GM13977 (cell line): ENCODE results near the gene SH3YL1.

Source experiments
- DNase-seq: peaks from one replicate; pipeline ENCODE4 v3.0.0; 2012; ENCODE audit warnings: low spot score
- in situ Hi-C: fragments of 300-500 bp; cut with MboI; formaldehyde crosslinking; loops from one replicate; pipeline ENCODE4 v1.12.0; 2022; ENCODE audit warnings: low sequenced_read_pairs, low pct_unique_long_range_greater_than_20kb, mixed read lengths, inconsistent platforms; ENCODE audit not compliant: unreplicated experiment
- TF ChIP-seq, protein P1 (sequence below): IDR thresholded peaks from 2 replicates; pipeline ENCODE4 v1.5.1; 2012; ENCODE audit warnings: mild to moderate bottlenecking, control low read depth; ENCODE audit not compliant: insufficient read depth; ENCODE audit errors: extremely low read depth, missing control alignments

The SH3YL1 gene, protein sequence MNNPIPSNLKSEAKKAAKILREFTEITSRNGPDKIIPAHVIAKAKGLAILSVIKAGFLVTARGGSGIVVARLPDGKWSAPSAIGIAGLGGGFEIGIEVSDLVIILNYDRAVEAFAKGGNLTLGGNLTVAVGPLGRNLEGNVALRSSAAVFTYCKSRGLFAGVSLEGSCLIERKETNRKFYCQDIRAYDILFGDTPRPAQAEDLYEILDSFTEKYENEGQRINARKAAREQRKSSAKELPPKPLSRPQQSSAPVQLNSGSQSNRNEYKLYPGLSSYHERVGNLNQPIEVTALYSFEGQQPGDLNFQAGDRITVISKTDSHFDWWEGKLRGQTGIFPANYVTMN

DNA sequence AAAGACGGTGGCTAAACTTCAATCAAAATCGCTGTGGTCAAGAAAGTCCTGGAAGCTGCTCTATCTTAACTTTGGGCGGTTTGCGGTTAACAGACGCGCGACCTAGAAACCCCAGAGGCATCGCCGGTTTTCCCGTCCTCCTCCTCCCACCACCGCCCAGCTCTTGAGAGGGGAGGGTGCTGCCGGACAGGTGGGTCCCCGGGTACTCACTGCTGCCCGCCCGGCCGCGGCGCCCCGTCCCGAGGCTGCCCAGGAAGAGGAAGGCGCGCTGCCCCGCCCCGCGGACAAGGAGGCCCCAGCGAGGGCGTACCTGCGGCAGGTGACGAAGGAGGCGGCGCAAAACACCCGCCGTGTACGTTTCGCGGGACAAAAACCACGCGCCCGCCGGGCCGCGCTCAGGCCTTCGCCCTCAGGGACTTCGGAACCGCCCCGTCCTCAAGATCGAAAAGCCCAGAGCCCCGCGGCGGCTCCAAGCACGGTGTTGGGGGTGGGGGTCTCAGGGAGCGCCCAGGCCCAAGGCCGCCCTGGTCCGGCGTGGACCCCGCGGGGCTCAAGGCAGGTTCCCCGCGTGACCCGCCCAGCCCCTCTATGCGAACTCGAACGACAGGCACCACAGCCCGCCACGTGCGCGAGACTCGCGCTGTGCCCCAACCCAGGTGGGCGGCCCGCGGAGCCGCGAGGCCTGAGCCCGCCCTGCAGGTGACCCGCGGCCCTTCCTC is at the start of gene SH3YL1:
Gene SH3YL1 (minus strand): TSS at position 259 of the 719 bp plus-strand sequence. CDS start 48 bp downstream, at position 211.
- TF ChIP-seq, protein P1, sequence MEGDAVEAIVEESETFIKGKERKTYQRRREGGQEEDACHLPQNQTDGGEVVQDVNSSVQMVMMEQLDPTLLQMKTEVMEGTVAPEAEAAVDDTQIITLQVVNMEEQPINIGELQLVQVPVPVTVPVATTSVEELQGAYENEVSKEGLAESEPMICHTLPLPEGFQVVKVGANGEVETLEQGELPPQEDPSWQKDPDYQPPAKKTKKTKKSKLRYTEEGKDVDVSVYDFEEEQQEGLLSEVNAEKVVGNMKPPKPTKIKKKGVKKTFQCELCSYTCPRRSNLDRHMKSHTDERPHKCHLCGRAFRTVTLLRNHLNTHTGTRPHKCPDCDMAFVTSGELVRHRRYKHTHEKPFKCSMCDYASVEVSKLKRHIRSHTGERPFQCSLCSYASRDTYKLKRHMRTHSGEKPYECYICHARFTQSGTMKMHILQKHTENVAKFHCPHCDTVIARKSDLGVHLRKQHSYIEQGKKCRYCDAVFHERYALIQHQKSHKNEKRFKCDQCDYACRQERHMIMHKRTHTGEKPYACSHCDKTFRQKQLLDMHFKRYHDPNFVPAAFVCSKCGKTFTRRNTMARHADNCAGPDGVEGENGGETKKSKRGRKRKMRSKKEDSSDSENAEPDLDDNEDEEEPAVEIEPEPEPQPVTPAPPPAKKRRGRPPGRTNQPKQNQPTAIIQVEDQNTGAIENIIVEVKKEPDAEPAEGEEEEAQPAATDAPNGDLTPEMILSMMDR, result no peak
- in situ Hi-C loops, result no loop called here
- peak; percentile 68 for DNase-seq

DNA sequence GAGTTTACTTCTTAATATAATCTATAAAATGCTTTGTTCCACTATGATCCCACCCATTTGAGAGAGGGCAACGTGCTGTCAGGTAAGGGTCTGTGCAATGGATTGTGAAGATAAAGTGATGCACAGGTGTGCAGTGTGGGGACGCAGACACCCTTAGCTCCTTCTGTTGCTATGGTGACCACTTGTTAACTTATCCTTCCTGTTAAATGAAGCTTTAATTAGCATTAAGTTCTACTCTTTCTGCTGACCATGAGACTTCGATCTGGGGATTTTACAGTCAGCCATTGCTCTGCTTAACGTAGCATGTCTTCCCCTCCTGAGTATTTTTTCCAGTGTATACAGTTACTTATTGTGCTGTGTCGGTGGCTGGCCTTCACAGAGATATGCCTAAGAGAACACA is 47.2 kb upstream of the SH3YL1 start:
- DNase-seq, result no peak
- TF ChIP-seq, protein P1, result no peak
- in situ Hi-C loops, result no loop called here

DNA sequence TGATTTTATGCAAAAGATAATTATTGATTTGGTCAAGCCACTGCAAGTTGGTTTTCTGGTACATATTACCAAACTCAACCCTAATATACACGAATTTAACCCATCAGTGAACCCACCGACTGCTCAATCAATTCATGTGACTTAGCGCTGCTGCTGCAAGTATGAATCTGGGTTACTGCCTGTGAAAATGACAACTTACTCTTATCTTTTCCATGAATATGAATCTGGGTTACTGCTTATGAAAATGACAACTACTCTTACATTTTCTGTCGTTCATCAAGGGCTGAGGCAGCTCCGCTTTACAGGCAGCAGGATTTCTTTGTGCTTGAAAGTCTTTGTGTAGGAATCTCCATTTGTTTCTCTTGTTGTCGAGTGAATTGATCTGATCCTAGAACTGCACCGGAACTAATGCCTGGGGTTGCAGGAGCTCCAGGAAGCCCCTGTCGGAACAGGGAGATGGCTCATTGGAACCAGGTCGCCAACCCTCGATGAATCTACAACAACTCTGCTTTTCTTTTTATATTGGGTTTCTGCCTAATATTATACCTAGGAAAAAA is 46.2 kb upstream of the SH3YL1 start:
- TF ChIP-seq, protein P1, result no peak
- DNase-seq, result no peak
- in situ Hi-C loops, result no loop called here

DNA sequence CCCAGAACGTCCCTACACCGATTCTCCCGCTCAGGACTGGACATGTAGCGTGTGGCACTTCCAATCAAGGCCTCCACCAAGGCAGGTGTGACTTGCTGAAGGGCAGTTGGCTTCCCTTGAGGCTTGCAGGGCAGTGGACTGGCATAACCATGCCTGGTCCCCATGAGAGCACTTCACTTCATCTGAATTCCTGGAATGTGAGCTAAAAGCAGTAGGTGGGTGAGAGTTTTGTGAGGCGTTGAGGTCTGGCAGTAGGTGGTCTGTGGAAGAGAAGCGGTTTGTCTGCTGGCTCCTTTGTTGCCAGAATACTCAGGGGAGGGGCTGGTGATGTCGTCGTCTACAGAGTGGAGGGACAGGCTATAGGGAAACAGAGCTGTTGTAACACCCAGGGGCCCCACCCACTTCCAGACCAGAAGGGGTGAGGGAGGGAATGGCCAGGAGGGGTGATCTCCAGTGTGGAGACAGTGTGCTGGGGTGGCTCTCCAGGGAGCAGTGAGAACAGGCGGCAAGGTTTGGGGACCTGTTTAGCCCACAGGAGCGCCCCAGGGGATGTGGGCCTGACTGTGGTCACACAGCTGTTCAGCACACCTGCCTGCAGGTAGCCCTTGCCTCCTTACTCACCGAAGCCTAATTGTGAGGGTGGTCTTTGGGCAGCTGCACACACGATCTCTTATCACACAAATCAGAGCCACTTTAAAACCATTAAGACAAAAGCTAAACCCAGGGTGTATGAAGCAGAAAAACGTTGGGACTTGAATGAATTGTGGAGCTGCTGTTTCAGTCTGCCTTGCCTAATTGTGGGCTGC is 45.5 kb upstream of the SH3YL1 start:
- TF ChIP-seq, protein P1, result no peak
- DNase-seq, result no peak
- in situ Hi-C loops, result no loop called here

DNA sequence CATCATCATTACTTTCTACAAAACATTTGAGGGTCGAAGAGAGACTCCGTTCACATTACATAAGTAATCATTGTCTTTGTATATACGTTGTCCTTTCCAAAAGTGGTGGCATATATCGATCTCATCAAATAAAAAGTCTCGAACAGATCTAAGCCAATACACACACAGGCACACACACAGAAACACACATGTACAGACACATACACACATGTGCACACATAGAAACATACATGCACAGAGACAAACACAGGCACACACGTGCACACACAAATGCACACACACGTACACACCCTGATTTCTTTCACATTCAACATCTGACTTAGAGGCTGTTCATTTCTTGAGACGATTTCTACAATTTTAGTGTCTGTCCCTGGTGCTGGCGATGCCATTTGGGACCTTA is 41.5 kb upstream of the SH3YL1 start:
- DNase-seq, result no peak
- in situ Hi-C loops, result no loop called here
- TF ChIP-seq, protein P1, result no peak

DNA sequence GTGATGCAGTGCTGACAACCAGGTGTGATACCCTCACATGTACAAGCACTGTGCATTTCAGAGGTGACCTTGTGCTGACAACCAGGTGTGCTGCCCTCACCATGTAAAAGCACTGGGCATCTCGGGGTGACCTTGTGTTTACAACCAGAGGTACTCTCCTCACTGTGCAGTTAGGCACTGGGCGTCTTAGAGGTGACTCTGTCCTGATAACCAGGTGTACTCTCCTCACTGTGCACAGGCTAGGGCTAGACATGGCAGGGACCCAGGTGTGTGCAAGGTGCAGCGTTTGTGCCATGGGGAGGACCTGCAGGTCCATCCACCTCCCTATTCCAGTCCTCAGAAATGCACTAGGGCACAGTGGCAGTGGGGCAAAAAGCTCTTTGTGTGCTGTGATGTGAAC is 32.5 kb upstream of the SH3YL1 start:
- TF ChIP-seq, protein P1, result no peak
- in situ Hi-C loops, result no loop called here
- no peak for DNase-seq
